K562 (cell line): ENCODE measurements around the gene ASMTL. TPM values are rescaled to one million over a fixed set of nuclear protein-coding genes. Genes with fewer than 3 reads are reported as not detected.

Source experiments
- GABPA ChIP-seq: fragments of 200-800 bp; sonication (Bioruptor generic); conservative IDR thresholded peaks from 2 replicates; pipeline ENCODE4 v1.6.1; 2016; ENCODE audit warnings: low read depth, missing genetic modification characterization, missing compliant biosample characterization
- KAT7 ChIP-seq: sonication (generic); formaldehyde crosslinking; IDR thresholded peaks from 2 replicates; pipeline ENCODE4 v1.8.0; 2022; ENCODE audit warnings: missing genetic modification reagents, mild to moderate bottlenecking, borderline replicate concordance
- OTX1 ChIP-seq: fragments of 450-650 bp; formaldehyde crosslinking; IDR thresholded peaks from 2 replicates; pipeline ENCODE4 v1.4.0; 2022; ENCODE audit warnings: mild to moderate bottlenecking
- TAL1 ChIP-seq: fragments of 450-650 bp; IDR thresholded peaks from 2 replicates; pipeline ENCODE4 v1.6.1; 2016; ENCODE audit warnings: mild to moderate bottlenecking
- ZC3H11A ChIP-seq: IDR thresholded peaks from 2 replicates; pipeline ENCODE4 v1.6.1; 2012; ENCODE audit warnings: low read depth, low read length, improper control_type of control experiment
- ZEB2 ChIP-seq: fragments of 450-650 bp; IDR thresholded peaks from 2 replicates; pipeline ENCODE4 v1.6.1; 2016
- ZNF444 ChIP-seq: fragments of 250-450 bp; sonication (Bioruptor Pico); IDR thresholded peaks from 2 replicates; pipeline ENCODE4 v1.4.0; 2020; ENCODE audit warnings: mild to moderate bottlenecking, moderate library complexity
- polyA plus RNA-seq, 8 experiments: library from polyadenylated mRNA; depleted of rRNA in 4 of 8; stranded (reverse) in 5 of 8; unstranded in 3 of 8; fragments of >200 nt; fragmentation: Nextera tagmentation in 2 of 8; fragmentation: Illumina TruSeq in 1 of 8; extraction: Ambion mirVana in 2 of 8; extraction: Trizol in 1 of 8; gene quantifications; 2 replicates each; pipeline versions ENCODE4 v1.2.1 to v1.2.3, GENCODE V29; 2011 to 2014; ENCODE audit warnings: inconsistent platforms in 1 of 8, missing spikeins in 1 of 8
- total RNA-seq, 7 experiments: library from RNA; depleted of rRNA in 6 of 7; stranded (reverse); fragments of >200 nt in 6 of 7; fragmentation: Illumina TruSeq in 2 of 7; extraction: Trizol in 2 of 7; gene quantifications; 2 replicates each; pipeline versions ENCODE4 v1.2.1 to v1.2.3, GENCODE V29; 2011 to 2021; ENCODE audit warnings: low replicate concordance in 1 of 7
- TF ChIP-seq, protein P1 (sequence below): fragments of 250-450 bp; sonication (Bioruptor Pico); IDR thresholded peaks from 2 replicates; pipeline ENCODE4 v1.9.0; 2021; ENCODE audit warnings: mild to moderate bottlenecking, inconsistent platforms
- TF ChIP-seq, protein P2 (sequence below): sonication (generic); formaldehyde crosslinking; IDR thresholded peaks from 2 replicates; pipeline ENCODE4 v1.9.0; 2022; ENCODE audit warnings: mild to moderate bottlenecking, missing genetic modification reagents
- TF ChIP-seq, protein P3 (sequence below): fragments of 450-650 bp; IDR thresholded peaks from 2 replicates; pipeline ENCODE4 v1.6.1; 2016; ENCODE audit warnings: borderline replicate concordance
- TF ChIP-seq, protein P4 (sequence below), 3 experiments: fragments of 200-800 bp in 1 of 3; fragments of 250-450 bp in 1 of 3; fragments of 450-650 bp in 1 of 3; sonication (Bioruptor Pico) in 1 of 3; sonication (Bioruptor generic) in 1 of 3; formaldehyde crosslinking in 1 of 3; IDR thresholded peaks; 2 replicates each; pipeline versions ENCODE4 v1.6.1 to v1.8.0; 2016 to 2022; ENCODE audit warnings: mild to moderate bottlenecking in 2 of 3, missing genetic modification characterization in 2 of 3, missing compliant biosample characterization in 1 of 3, moderate library complexity in 1 of 3
- TF ChIP-seq, protein P5 (sequence below): sonication (generic); formaldehyde crosslinking; IDR thresholded peaks from 2 replicates; pipeline ENCODE4 v1.8.1; 2023; ENCODE audit warnings: missing genetic modification reagents, mild to moderate bottlenecking, borderline replicate concordance

The ASMTL gene
- total and polyA plus RNA-seq, 9 of the 15 experiments (the other 6 are each of a cell fraction or from before 2014, with no cell fraction given), result 0.56 to 20.6 (median 7.6) TPM

DNA sequence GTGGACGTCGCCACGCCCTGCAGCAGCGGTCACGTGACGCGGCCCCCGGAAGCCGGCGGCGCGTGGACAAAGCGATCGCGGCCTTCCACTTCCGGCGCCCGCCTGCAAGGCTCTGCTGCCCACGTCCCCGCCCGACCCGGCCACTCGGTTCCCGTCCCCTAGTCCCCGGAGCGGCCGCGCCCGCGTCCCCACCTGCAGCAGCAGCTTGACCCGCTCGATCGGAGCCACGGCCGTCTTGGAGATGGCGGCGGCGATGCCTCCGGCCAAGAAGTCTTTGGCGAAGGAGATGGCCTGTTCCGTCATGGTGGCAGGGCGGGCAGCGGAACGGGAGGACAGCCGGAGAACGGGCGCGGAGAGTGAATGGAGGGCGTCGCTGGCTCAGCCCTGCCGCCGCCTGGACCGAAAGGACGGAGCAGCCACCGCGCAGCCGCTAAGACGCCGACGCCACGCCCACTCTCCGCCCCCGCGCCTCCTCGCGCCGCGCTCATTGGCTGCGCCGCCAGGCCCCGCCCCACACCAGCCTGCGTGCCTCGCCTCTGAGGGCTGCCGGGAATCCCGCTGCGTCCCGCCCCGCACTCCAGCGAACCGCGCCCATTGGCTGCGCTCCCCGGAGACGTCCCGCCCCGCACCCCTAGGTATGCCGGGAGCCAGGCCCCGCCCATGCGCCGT, 60.9 kb downstream of the ASMTL start, which contains the start of gene SLC25A6 (continued):
- TF ChIP-seq, protein P1, sequence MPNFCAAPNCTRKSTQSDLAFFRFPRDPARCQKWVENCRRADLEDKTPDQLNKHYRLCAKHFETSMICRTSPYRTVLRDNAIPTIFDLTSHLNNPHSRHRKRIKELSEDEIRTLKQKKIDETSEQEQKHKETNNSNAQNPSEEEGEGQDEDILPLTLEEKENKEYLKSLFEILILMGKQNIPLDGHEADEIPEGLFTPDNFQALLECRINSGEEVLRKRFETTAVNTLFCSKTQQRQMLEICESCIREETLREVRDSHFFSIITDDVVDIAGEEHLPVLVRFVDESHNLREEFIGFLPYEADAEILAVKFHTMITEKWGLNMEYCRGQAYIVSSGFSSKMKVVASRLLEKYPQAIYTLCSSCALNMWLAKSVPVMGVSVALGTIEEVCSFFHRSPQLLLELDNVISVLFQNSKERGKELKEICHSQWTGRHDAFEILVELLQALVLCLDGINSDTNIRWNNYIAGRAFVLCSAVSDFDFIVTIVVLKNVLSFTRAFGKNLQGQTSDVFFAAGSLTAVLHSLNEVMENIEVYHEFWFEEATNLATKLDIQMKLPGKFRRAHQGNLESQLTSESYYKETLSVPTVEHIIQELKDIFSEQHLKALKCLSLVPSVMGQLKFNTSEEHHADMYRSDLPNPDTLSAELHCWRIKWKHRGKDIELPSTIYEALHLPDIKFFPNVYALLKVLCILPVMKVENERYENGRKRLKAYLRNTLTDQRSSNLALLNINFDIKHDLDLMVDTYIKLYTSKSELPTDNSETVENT (CRISPR knock-in tag), result no peak
- TF ChIP-seq TAL1 (no peak), ZNF444 (no peak), KAT7 (CRISPR knock-in tag) (no peak; the same call in 1 of the 2 replicates), ZC3H11A (no peak), GABPA (tag) (peak; percentile 95), ZEB2 (no peak), OTX1 (CRISPR knock-in tag) (no peak)
- TF ChIP-seq, protein P2, sequence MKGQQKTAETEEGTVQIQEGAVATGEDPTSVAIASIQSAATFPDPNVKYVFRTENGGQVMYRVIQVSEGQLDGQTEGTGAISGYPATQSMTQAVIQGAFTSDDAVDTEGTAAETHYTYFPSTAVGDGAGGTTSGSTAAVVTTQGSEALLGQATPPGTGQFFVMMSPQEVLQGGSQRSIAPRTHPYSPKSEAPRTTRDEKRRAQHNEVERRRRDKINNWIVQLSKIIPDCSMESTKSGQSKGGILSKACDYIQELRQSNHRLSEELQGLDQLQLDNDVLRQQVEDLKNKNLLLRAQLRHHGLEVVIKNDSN (CRISPR knock-in tag), result peak; percentile 99
- TF ChIP-seq, protein P3, sequence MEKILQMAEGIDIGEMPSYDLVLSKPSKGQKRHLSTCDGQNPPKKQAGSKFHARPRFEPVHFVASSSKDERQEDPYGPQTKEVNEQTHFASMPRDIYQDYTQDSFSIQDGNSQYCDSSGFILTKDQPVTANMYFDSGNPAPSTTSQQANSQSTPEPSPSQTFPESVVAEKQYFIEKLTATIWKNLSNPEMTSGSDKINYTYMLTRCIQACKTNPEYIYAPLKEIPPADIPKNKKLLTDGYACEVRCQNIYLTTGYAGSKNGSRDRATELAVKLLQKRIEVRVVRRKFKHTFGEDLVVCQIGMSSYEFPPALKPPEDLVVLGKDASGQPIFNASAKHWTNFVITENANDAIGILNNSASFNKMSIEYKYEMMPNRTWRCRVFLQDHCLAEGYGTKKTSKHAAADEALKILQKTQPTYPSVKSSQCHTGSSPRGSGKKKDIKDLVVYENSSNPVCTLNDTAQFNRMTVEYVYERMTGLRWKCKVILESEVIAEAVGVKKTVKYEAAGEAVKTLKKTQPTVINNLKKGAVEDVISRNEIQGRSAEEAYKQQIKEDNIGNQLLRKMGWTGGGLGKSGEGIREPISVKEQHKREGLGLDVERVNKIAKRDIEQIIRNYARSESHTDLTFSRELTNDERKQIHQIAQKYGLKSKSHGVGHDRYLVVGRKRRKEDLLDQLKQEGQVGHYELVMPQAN, result peak; percentile 94
- TF ChIP-seq, protein P4, sequence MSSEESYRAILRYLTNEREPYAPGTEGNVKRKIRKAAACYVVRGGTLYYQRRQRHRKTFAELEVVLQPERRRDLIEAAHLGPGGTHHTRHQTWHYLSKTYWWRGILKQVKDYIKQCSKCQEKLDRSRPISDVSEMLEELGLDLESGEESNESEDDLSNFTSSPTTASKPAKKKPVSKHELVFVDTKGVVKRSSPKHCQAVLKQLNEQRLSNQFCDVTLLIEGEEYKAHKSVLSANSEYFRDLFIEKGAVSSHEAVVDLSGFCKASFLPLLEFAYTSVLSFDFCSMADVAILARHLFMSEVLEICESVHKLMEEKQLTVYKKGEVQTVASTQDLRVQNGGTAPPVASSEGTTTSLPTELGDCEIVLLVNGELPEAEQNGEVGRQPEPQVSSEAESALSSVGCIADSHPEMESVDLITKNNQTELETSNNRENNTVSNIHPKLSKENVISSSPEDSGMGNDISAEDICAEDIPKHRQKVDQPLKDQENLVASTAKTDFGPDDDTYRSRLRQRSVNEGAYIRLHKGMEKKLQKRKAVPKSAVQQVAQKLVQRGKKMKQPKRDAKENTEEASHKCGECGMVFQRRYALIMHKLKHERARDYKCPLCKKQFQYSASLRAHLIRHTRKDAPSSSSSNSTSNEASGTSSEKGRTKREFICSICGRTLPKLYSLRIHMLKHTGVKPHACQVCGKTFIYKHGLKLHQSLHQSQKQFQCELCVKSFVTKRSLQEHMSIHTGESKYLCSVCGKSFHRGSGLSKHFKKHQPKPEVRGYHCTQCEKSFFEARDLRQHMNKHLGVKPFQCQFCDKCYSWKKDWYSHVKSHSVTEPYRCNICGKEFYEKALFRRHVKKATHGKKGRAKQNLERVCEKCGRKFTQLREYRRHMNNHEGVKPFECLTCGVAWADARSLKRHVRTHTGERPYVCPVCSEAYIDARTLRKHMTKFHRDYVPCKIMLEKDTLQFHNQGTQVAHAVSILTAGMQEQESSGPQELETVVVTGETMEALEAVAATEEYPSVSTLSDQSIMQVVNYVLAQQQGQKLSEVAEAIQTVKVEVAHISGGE (CRISPR knock-in tag; IDR thresholded peaks at IDR 0.05), result peak in 2 of 3 experiments; percentile 37 to 71; a peak in 2 of 6 replicates
- TF ChIP-seq, protein P5, sequence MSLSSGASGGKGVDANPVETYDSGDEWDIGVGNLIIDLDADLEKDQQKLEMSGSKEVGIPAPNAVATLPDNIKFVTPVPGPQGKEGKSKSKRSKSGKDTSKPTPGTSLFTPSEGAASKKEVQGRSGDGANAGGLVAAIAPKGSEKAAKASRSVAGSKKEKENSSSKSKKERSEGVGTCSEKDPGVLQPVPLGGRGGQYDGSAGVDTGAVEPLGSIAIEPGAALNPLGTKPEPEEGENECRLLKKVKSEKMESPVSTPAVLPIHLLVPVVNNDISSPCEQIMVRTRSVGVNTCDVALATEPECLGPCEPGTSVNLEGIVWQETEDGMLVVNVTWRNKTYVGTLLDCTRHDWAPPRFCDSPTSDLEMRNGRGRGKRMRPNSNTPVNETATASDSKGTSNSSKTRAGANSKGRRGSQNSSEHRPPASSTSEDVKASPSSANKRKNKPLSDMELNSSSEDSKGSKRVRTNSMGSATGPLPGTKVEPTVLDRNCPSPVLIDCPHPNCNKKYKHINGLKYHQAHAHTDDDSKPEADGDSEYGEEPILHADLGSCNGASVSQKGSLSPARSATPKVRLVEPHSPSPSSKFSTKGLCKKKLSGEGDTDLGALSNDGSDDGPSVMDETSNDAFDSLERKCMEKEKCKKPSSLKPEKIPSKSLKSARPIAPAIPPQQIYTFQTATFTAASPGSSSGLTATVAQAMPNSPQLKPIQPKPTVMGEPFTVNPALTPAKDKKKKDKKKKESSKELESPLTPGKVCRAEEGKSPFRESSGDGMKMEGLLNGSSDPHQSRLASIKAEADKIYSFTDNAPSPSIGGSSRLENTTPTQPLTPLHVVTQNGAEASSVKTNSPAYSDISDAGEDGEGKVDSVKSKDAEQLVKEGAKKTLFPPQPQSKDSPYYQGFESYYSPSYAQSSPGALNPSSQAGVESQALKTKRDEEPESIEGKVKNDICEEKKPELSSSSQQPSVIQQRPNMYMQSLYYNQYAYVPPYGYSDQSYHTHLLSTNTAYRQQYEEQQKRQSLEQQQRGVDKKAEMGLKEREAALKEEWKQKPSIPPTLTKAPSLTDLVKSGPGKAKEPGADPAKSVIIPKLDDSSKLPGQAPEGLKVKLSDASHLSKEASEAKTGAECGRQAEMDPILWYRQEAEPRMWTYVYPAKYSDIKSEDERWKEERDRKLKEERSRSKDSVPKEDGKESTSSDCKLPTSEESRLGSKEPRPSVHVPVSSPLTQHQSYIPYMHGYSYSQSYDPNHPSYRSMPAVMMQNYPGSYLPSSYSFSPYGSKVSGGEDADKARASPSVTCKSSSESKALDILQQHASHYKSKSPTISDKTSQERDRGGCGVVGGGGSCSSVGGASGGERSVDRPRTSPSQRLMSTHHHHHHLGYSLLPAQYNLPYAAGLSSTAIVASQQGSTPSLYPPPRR (CRISPR knock-in tag), result no peak
